Caco-2 (cell line): ENCODE measurements around the gene KCNAB3. TPM values are rescaled to one million over a fixed set of nuclear protein-coding genes. Genes with fewer than 3 reads are reported as not detected.
A peak's percentile ranks its signal among the peaks of the same experiment; 100 is the strongest.

Experiments
- BruUV-seq: library from RNA; stranded (reverse); fragments of 400-500 nt; replicated peaks from 2 replicates; lab custom pipeline; 2021; lab: Mats Ljungman, UMichigan
- CTCF ChIA-PET: fragments of 300-600 bp; sonication (Branson Sonifier 250); formaldehyde crosslinking; loops from one replicate; lab custom pipeline; 2022; ENCODE audit warnings: antibody characterized with exemption; lab: Charles Lee
- POLR2A ChIA-PET: fragments of 300-600 bp; sonication (Branson Sonifier 250); formaldehyde crosslinking; loops from one replicate; lab custom pipeline; 2022; ENCODE audit warnings: antibody characterized with exemption; lab: Charles Lee
- DNase-seq, 2 experiments: peaks; one replicate each; pipeline versions ENCODE4 v3.0.0 to v3.0.0-alpha.2; 2020 to 2022
- H3K27me3 ChIP-seq: replicated peaks from 2 replicates; pipeline ENCODE4 v1.6.0; 2011; ENCODE audit warnings: low read length; ENCODE audit not compliant: control insufficient read depth, insufficient read depth
- H3K36me3 ChIP-seq: 2 replicates; pipeline ENCODE4 v1.5.1; 2011; ENCODE audit warnings: low read length; ENCODE audit not compliant: control insufficient read depth, insufficient read depth
- H3K4me1 ChIP-seq: fragments of 250-450 bp; sonication (Bioruptor Pico); 2 replicates; pipeline ENCODE4 v1.5.1; 2020; ENCODE audit warnings: mild to moderate bottlenecking
- H3K4me3 ChIP-seq: 2 replicates; pipeline ENCODE4 v1.5.1; 2011; ENCODE audit warnings: low read depth, mild to moderate bottlenecking, control low read depth, low read length
- H3K9me3 ChIP-seq: fragments of 250-450 bp; sonication (Bioruptor Pico); 2 replicates; pipeline ENCODE4 v1.5.1; 2020; ENCODE audit warnings: mild to moderate bottlenecking, moderate library complexity
- H3K27ac Mint-ChIP-seq: one replicate; pipeline ENCODE4 v1.8.0; 2022; ENCODE audit warnings: mixed read lengths; ENCODE audit not compliant: unreplicated experiment
- H3K27me3 Mint-ChIP-seq: one replicate; pipeline ENCODE4 v1.8.0; 2022; ENCODE audit warnings: mixed read lengths; ENCODE audit not compliant: insufficient read depth, unreplicated experiment
- H3K36me3 Mint-ChIP-seq: one replicate; pipeline ENCODE4 v1.8.0; 2022; ENCODE audit warnings: mild to moderate bottlenecking, mixed read lengths; ENCODE audit not compliant: insufficient read depth, unreplicated experiment
- H3K4me1 Mint-ChIP-seq: one replicate; pipeline ENCODE4 v1.8.0; 2022; ENCODE audit warnings: low read depth, mixed read lengths; ENCODE audit not compliant: unreplicated experiment
- H3K4me3 Mint-ChIP-seq: one replicate; pipeline ENCODE4 v1.8.0; 2022; ENCODE audit warnings: mild to moderate bottlenecking, moderate library complexity, mixed read lengths; ENCODE audit not compliant: unreplicated experiment
- H3K9me3 Mint-ChIP-seq: one replicate; pipeline ENCODE4 v1.8.0; 2022; ENCODE audit warnings: mixed read lengths; ENCODE audit not compliant: unreplicated experiment
- CTCF ChIP-seq, 2 experiments: fragments of 200-600 bp in 1 of 2; IDR thresholded peaks; 1 replicate in 1 of 2; 2 replicates in 1 of 2; pipeline versions ENCODE4 v1.5.1 to v1.8.0; 2011 to 2022; ENCODE audit warnings: antibody characterized with exemption in 1 of 2, control low read depth in 1 of 2, inconsistent platforms in 1 of 2, low read depth in 1 of 2, low read length in 1 of 2, mild to moderate bottlenecking in 1 of 2, moderate library complexity in 1 of 2; ENCODE audit not compliant: insufficient read depth in 1 of 2, severe bottlenecking in 1 of 2, unreplicated experiment in 1 of 2
- intact Hi-C: fragments of 100-400 bp; cut with micrococcal nuclease; formaldehyde crosslinking; loops from one replicate; pipeline ENCODE4 v1.10.0; 2022; ENCODE audit not compliant: unreplicated experiment
- total RNA-seq: library from RNA; stranded (reverse); gene quantifications from 2 replicates; pipeline ENCODE4 v1.2.3, GENCODE V29; 2022

Gene KCNAB3
- total RNA-seq, 1 experiment from 2014 or later: 2.0 TPM

DNA sequence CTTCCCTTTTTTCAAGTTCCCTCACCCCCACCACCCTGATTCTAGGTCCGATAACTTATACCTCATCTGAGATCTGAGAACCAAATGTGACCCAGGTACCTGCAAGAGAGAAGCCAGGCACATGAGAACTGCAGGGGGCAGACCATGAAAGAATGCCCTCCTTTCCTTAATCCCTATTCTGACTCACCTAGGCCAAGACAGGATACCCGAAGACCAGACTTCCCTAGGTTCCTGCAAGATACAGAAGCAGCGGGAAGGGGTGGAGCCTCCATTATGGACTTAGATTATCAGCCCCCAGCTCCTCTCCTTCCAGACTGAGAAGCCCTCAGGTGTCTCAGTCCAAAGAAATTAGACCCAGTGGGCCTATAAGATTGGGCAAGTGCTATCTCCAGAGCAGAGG, 2.1 kb downstream of the KCNAB3 start:
- POLR2A ChIA-PET: no interaction called here
- Mint-ChIP-seq H3K9me3 (no peaks in the 10 kb centered on the region), H3K27ac (no peak overlapping the region), H3K27me3 (no peaks in the 10 kb centered on the region), H3K4me3 (no peak overlapping the region), H3K36me3 (peaks cover 6% of the 10 kb centered on the region), H3K4me1 (no peaks in the 10 kb centered on the region)
- Histone ChIP-seq H3K4me3 (no peak overlapping the region), H3K36me3 (no peaks in the 10 kb centered on the region), H3K27me3 (no peaks in the 10 kb centered on the region), H3K9me3 (no peaks in the 10 kb centered on the region), H3K4me1 (no peaks in the 10 kb centered on the region)
- DNase-seq: no peak
- intact Hi-C loops: no loop called here
- BruUV-seq: no TSS peak
- TF ChIP-seq CTCF (IDR thresholded peaks at IDR 0.05; ENCODE audit: insufficient read depth in 1 of 2, low read depth in 1 of 2, low read length in 1 of 2, severe bottlenecking in 1 of 2, unreplicated experiment in 1 of 2): no peak
- CTCF ChIA-PET: no interaction called here

GRCh38 chr17:7922845-7923628, 6.6 kb downstream of the KCNAB3 start:
- no peaks in the 10 kb centered on the region for H3K9me3 ChIP-seq
- Mint-ChIP-seq H3K4me3 (peak overlapping the region; percentile 70), H3K27me3 (no peaks in the 10 kb centered on the region), H3K36me3 (no peaks in the 10 kb centered on the region), H3K27ac (peak overlapping the region; percentile 47), H3K4me1 (no peaks in the 10 kb centered on the region), H3K9me3 (no peaks in the 10 kb centered on the region)
- H3K36me3 ChIP-seq: no peaks in the 10 kb centered on the region
- intact Hi-C loops: no loop called here
- TF ChIP-seq CTCF (IDR thresholded peaks at IDR 0.05; ENCODE audit: insufficient read depth in 1 of 2, low read depth in 1 of 2, low read length in 1 of 2, severe bottlenecking in 1 of 2, unreplicated experiment in 1 of 2): peak in 1 of 2 experiments; percentile 5
- no peaks in the 10 kb centered on the region for H3K4me1 ChIP-seq
- H3K27me3 ChIP-seq: no peaks in the 10 kb centered on the region
- DNase-seq: peak; percentile 74 to 76
- ChIA-PET POLR2A (no interaction called here), CTCF (interaction anchor here (1.0 kb wide), 2 partner anchors 66 to 67 kb away, joined by 3 to 4 read pairs; no protein-coding TSS in a partner anchor)
- no TSS peak for BruUV-seq
- H3K4me3 ChIP-seq: peak overlapping the region; percentile 30

GRCh38 chr17:7922269-7922844, 7.3 kb downstream of the KCNAB3 start:
- no peaks in the 10 kb centered on the region for H3K27me3 ChIP-seq
- no peaks in the 10 kb centered on the region for H3K9me3 ChIP-seq
- H3K27ac Mint-ChIP-seq: peak overlapping the region; percentile 47
- ChIA-PET POLR2A (no interaction called here), CTCF (interaction anchor here (1.0 kb wide), 2 partner anchors 66 to 67 kb away, joined by 3 to 4 read pairs; no protein-coding TSS in a partner anchor)
- H3K4me1 ChIP-seq: no peaks in the 10 kb centered on the region
- intact Hi-C loops: no loop called here
- no peak for TF ChIP-seq CTCF (IDR thresholded peaks at IDR 0.05; ENCODE audit: insufficient read depth in 1 of 2, low read depth in 1 of 2, low read length in 1 of 2, severe bottlenecking in 1 of 2, unreplicated experiment in 1 of 2)
- H3K36me3 ChIP-seq: no peaks in the 10 kb centered on the region
- no peaks in the 10 kb centered on the region for H3K9me3 Mint-ChIP-seq
- no peak for DNase-seq
- peak overlapping the region; percentile 20 for H3K4me3 ChIP-seq
- peak overlapping the region; percentile 70 for H3K4me3 Mint-ChIP-seq
- no peaks in the 10 kb centered on the region for H3K36me3 Mint-ChIP-seq
- no peaks in the 10 kb centered on the region for H3K4me1 Mint-ChIP-seq
- H3K27me3 Mint-ChIP-seq: no peaks in the 10 kb centered on the region
- no TSS peak for BruUV-seq
